DND-41 (cell line): ENCODE data around the gene BLOC1S5.

Source experiments
- ATAC-seq: fragments of 200-7000 bp; cut with Tn5 transposase; 3 replicates; pipeline ENCODE4 v1.9.1; 2021; ENCODE audit warnings: low read depth; ENCODE audit not compliant: insufficient read depth
- DNase-seq: peaks from one replicate; pipeline ENCODE4 v3.0.0-alpha.2; 2020
- H2AFZ ChIP-seq: 2 replicates; pipeline ENCODE4 v1.6.0; 2012; ENCODE audit warnings: low read depth, low read length
- H3K27ac ChIP-seq: 2 replicates; pipeline ENCODE4 v1.5.1; 2012; ENCODE audit warnings: low read length, inconsistent platforms
- H3K27me3 ChIP-seq: fragments of 200-600 bp; sonication (generic); 2 replicates; pipeline ENCODE4 v1.6.0; 2012; ENCODE audit warnings: low read length, mild to moderate bottlenecking, inconsistent platforms; ENCODE audit not compliant: insufficient read depth, poor library complexity
- H3K36me3 ChIP-seq: 2 replicates; pipeline ENCODE4 v1.5.1; 2012; ENCODE audit warnings: low read length, inconsistent platforms; ENCODE audit not compliant: insufficient read depth
- H3K4me1 ChIP-seq: 2 replicates; pipeline ENCODE4 v1.5.1; 2012; ENCODE audit warnings: mild to moderate bottlenecking, low read length; ENCODE audit not compliant: insufficient read depth
- H3K4me2 ChIP-seq: 2 replicates; pipeline ENCODE4 v1.6.0; 2012; ENCODE audit warnings: mild to moderate bottlenecking, moderate library complexity, low read length, inconsistent platforms; ENCODE audit not compliant: insufficient read depth
- H3K4me3 ChIP-seq, 2 experiments: fragments of 200-600 bp in 1 of 2; shearing (Covaris generic) in 1 of 2; 2 replicates each; pipeline ENCODE4 v1.5.1; 2012 to 2016; ENCODE audit warnings: inconsistent platforms in 2 of 2, low read length in 2 of 2, mild to moderate bottlenecking in 2 of 2, low read depth in 1 of 2, moderate library complexity in 1 of 2
- H3K79me2 ChIP-seq: 2 replicates; pipeline ENCODE4 v1.6.0; 2012; ENCODE audit warnings: low read length, inconsistent platforms; ENCODE audit not compliant: insufficient read depth
- H3K9ac ChIP-seq: 2 replicates; pipeline ENCODE4 v1.6.0; 2012; ENCODE audit warnings: low read depth, mild to moderate bottlenecking, inconsistent platforms, low read length, moderate library complexity
- H3K9me3 ChIP-seq: 2 replicates; pipeline ENCODE4 v1.5.1; 2012; ENCODE audit warnings: low read length, moderate library complexity, mild to moderate bottlenecking, inconsistent platforms; ENCODE audit not compliant: insufficient read depth, severe bottlenecking
- H4K20me1 ChIP-seq: 2 replicates; pipeline ENCODE4 v1.6.0; 2012; ENCODE audit warnings: low read length; ENCODE audit not compliant: insufficient read depth
- CTCF ChIP-seq: IDR thresholded peaks from 2 replicates; pipeline ENCODE4 v1.5.1; 2012; ENCODE audit warnings: borderline replicate concordance, low read length, moderate library complexity, mild to moderate bottlenecking; ENCODE audit not compliant: poor library complexity, severe bottlenecking; ENCODE audit errors: extremely low read depth
- EZH2 ChIP-seq: IDR thresholded peaks from 3 replicates; pipeline ENCODE4 v1.6.1; 2012; ENCODE audit warnings: borderline replicate concordance, low read depth, mild to moderate bottlenecking, moderate library complexity, low read length, inconsistent platforms; ENCODE audit not compliant: severe bottlenecking

BLOC1S5 gene

DNA sequence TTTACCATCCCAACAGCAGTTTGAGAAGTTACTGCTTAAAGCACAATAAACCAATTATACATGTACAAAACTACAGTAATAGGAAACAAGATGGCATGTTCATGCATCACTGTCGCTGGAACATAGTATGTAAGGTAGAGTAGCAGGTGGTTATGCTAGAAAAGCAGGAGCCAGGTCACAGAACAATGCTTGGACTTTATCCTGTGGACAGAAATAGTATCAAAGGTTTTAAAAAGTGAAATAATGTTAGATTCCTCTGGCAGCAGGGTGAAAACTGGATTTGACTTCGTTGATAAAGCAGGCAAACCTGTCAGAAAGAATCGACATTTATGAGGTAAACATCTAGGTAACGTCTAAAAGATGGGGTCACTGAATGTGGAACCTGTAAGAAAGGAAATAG is 2.5 kb downstream of the BLOC1S5 start:
- peaks cover 43% of the 10 kb centered on the region for H3K36me3 ChIP-seq
- peaks cover 38% of the 10 kb centered on the region for H3K79me2 ChIP-seq
- no peak for TF ChIP-seq EZH2
- no peak for ATAC-seq
- 0 out of 2 replicates have a peak, but pooled peaks cover 3% of the 10 kb centered on the region for H4K20me1 ChIP-seq
- H3K27ac ChIP-seq = no peak overlapping the region
- H2AFZ ChIP-seq = no peak overlapping the region
- no peak overlapping the region for H3K9ac ChIP-seq
- no peaks in the 10 kb centered on the region for H3K9me3 ChIP-seq
- H3K27me3 ChIP-seq = no peaks in the 10 kb centered on the region
- H3K4me1 ChIP-seq = peaks cover 20% of the 10 kb centered on the region
- H3K4me2 ChIP-seq = no peak overlapping the region
- no peak for DNase-seq
- no peak overlapping the region for H3K4me3 ChIP-seq

DNA sequence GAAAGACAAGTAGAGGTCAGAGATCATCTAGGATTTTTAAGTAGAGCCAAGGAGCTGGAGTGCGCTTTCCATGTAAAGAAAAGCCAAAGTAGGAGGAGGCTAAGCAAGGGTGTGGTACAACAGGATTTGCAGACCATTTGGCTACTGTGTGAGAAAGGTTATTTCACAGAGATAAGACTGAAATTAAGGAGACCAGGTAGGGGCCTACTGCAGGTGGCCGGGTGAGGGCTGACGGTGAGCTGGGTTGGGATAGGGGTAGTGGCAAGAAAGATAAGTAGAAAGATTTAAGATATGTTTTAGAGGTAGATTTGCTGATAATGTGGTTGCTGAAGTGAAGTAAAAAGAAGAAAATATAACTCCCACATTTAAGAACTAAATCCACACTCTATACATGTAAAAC is 3.8 kb downstream of the BLOC1S5 start:
- no peak overlapping the region for H3K4me2 ChIP-seq
- H4K20me1 ChIP-seq = 0 out of 2 replicates have a peak, but pooled peaks cover 3% of the 10 kb centered on the region
- no peaks in the 10 kb centered on the region for H3K9me3 ChIP-seq
- no peak overlapping the region for H3K4me3 ChIP-seq
- no peak overlapping the region for H3K27ac ChIP-seq
- H2AFZ ChIP-seq = no peak overlapping the region
- no peak for TF ChIP-seq CTCF
- no peak for TF ChIP-seq EZH2
- H3K36me3 ChIP-seq = peaks cover 54% of the 10 kb centered on the region
- no peak overlapping the region for H3K9ac ChIP-seq
- peaks cover 38% of the 10 kb centered on the region for H3K79me2 ChIP-seq
- no peak for ATAC-seq
- peaks cover 20% of the 10 kb centered on the region for H3K4me1 ChIP-seq
- no peak for DNase-seq
- no peaks in the 10 kb centered on the region for H3K27me3 ChIP-seq

- no peak overlapping the region for H2AFZ ChIP-seq
- no peak for DNase-seq
- no peak for ATAC-seq
- H3K27me3 ChIP-seq = no peaks in the 10 kb centered on the region
- TF ChIP-seq EZH2 (no peak), CTCF (peak; percentile 37)
- H4K20me1 ChIP-seq = 0 out of 2 replicates have a peak, but pooled peaks cover 3% of the 10 kb centered on the region
- no peak overlapping the region for H3K4me3 ChIP-seq
- no peak overlapping the region for H3K4me2 ChIP-seq
- peaks cover 34% of the 10 kb centered on the region for H3K79me2 ChIP-seq
- no peak overlapping the region for H3K27ac ChIP-seq
- H3K36me3 ChIP-seq = peaks cover 61% of the 10 kb centered on the region
- no peaks in the 10 kb centered on the region for H3K9me3 ChIP-seq
- H3K9ac ChIP-seq = no peak overlapping the region
- peaks cover 11% of the 10 kb centered on the region; the same call in 1 of the 2 replicates for H3K4me1 ChIP-seq
Observed at GRCh38 chr6:8059129-8059528, 5.1 kb downstream of the BLOC1S5 start.

- Histone ChIP-seq H3K4me2 (no peak overlapping the region), H3K27ac (no peak overlapping the region), H3K27me3 (no peaks in the 10 kb centered on the region), H3K4me3 (no peak overlapping the region), H3K9me3 (no peaks in the 10 kb centered on the region), H3K36me3 (peaks cover 63% of the 10 kb centered on the region), H4K20me1 (0 out of 2 replicates have a peak, but pooled peaks cover 3% of the 10 kb centered on the region), H2AFZ (no peak overlapping the region), H3K4me1 (peaks cover 5% of the 10 kb centered on the region; the same call in 1 of the 2 replicates), H3K9ac (no peak overlapping the region), H3K79me2 (peaks cover 25% of the 10 kb centered on the region)
- ATAC-seq (no peak), DNase-seq (no peak)
- no peak for TF ChIP-seq CTCF
- no peak for TF ChIP-seq EZH2
Observed at GRCh38 chr6:8057793-8058192, 6.4 kb downstream of the BLOC1S5 start.
